GM12892 (cell line): ENCODE data around the gene ATL3.
"Not testable (repeated sequence)": the region's sequence is repeated elsewhere in the genome, so short reads cannot be mapped to it uniquely, and the experiment has no call there.

Source experiments
- DNase-seq: peaks from one replicate; pipeline ENCODE4 v3.0.0; 2011; ENCODE audit not compliant: insufficient read length
- FAIRE-seq: peaks from 2 replicates; lab custom pipeline; 2011; peaks lifted over from hg19 to GRCh38; lab: Jason Lieb, UNC
- POLR2A ChIP-seq: IDR thresholded peaks from 2 replicates; pipeline ENCODE4 v1.6.1; 2011; ENCODE audit warnings: low read depth, low read length, control low read depth
- POLR2AphosphoS5 ChIP-seq: IDR thresholded peaks from 2 replicates; pipeline ENCODE4 v1.6.1; 2011; ENCODE audit warnings: low read depth, low read length, control low read depth
- TAF1 ChIP-seq: IDR thresholded peaks from 2 replicates; pipeline ENCODE4 v1.6.1; 2011; ENCODE audit warnings: low read depth, mild to moderate bottlenecking, control low read depth, low read length, borderline replicate concordance

ATL3 gene

GRCh38 chr11:63705526-63705925, 34.4 kb upstream of the ATL3 start:
- FAIRE-seq = no peak
- no peak for DNase-seq
- TF ChIP-seq TAF1 (no peak), POLR2AphosphoS5 (no peak), POLR2A (no peak)

- TF ChIP-seq POLR2A (no peak), TAF1 (no peak), POLR2AphosphoS5 (no peak)
- FAIRE-seq = no peak
- no peak for DNase-seq
These were observed 28.7 kb upstream of the ATL3 start for GRCh38 chr11:63699896-63700295.

- no peak for DNase-seq
- FAIRE-seq = no peak
- TF ChIP-seq TAF1 (no peak), POLR2A (no peak), POLR2AphosphoS5 (no peak)
These were observed 28.0 kb upstream of the ATL3 start for GRCh38 chr11:63698976-63699733.

GRCh38 chr11:63694596-63694995, 23.4 kb upstream of the ATL3 start:
- TF ChIP-seq TAF1 = no peak
- TF ChIP-seq POLR2AphosphoS5 = no peak
- no peak for TF ChIP-seq POLR2A
- FAIRE-seq (no peak), DNase-seq (no peak)

- no peak for DNase-seq
- TF ChIP-seq POLR2AphosphoS5 (no peak), POLR2A (no peak), TAF1 (no peak)
- FAIRE-seq = no peak
These were observed 16.7 kb upstream of the ATL3 start for GRCh38 chr11:63687845-63688244.

GRCh38 chr11:63686926-63687325, 15.8 kb upstream of the ATL3 start:
- FAIRE-seq = no peak
- no peak for TF ChIP-seq POLR2AphosphoS5
- TF ChIP-seq POLR2A = no peak
- TF ChIP-seq TAF1 = no peak
- no peak for DNase-seq

GRCh38 chr11:63685158-63685721, 14.1 kb upstream of the ATL3 start:
- not testable (repeated sequence) for FAIRE-seq, DNase-seq

- no peak for DNase-seq
- TF ChIP-seq POLR2AphosphoS5 = no peak
- TF ChIP-seq POLR2A = no peak
- TF ChIP-seq TAF1 = no peak
- FAIRE-seq = no peak
These were observed 12.2 kb upstream of the ATL3 start for GRCh38 chr11:63683133-63683991.

GRCh38 chr11:63682066-63683021, 11.2 kb upstream of the ATL3 start:
- peak; percentile 14 for FAIRE-seq
- DNase-seq = no peak

GRCh38 chr11:63681321-63682065, 10.3 kb upstream of the ATL3 start, which contains the start of gene RTN3:
Gene RTN3, plus strand, starts transcription at chr11:63681500. Its CDS starts 137 bp downstream, at chr11:63681637.
- DNase-seq = peak; percentile 95
- FAIRE-seq = peak; percentile 99
- TF ChIP-seq POLR2AphosphoS5 = peak; percentile 87
- TF ChIP-seq POLR2A = peak; percentile 95
- TF ChIP-seq TAF1 = peak; percentile 62; the same call in 1 of the 2 replicates

More at GRCh38 chr11:63682066-63683021, 11.2 kb upstream of the ATL3 start:
- no peak for TF ChIP-seq POLR2AphosphoS5
- no peak for TF ChIP-seq POLR2A
- no peak for TF ChIP-seq TAF1
